Hepatocyte (in vitro differentiated cells): ENCODE data around the gene TPM2.

Source experiments
- EZH2phosphoT487 ChIP-seq: fragments of 200-600 bp; sonication (generic); IDR thresholded peaks from one replicate; pipeline ENCODE4 v1.6.1; 2018; ENCODE audit warnings: antibody characterized with exemption, mild to moderate bottlenecking, low read depth, moderate library complexity; ENCODE audit not compliant: unreplicated experiment, severe bottlenecking
- TF ChIP-seq, protein P1 (sequence below): fragments of 200-600 bp; sonication (generic); IDR thresholded peaks from 2 replicates; pipeline ENCODE4 v1.5.1; 2016; ENCODE audit warnings: antibody characterized with exemption, mild to moderate bottlenecking; ENCODE audit not compliant: poor library complexity

DNA sequence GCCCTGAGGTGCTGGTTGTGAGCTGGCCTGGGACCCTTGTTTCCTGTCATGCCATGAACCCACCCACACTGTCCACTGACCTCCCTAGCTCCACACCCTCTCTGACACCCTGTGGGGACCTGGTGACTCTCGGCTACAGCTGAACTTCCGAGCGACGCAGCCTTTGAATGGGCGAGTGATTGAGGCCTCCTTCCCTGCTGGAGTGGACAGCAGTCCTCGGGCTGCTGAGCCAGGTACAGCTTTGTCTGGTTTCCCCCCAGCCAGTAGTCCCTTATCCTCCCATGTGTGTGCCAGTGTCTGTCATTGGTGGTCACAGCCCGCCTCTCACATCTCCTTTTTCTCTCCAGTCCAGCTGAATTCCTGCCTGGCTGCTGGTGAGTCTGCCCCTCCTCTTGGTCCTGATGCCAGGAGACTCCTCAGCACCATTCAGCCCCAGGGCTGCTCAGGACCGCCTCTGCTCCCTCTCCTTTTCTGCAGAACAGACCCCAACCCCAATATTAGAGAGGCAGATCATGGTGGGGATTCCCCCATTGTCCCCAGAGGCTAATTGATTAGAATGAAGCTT lies 9.9 kb downstream of the TPM2 start:
- TF ChIP-seq EZH2phosphoT487 = no peak
- TF ChIP-seq, protein P1, sequence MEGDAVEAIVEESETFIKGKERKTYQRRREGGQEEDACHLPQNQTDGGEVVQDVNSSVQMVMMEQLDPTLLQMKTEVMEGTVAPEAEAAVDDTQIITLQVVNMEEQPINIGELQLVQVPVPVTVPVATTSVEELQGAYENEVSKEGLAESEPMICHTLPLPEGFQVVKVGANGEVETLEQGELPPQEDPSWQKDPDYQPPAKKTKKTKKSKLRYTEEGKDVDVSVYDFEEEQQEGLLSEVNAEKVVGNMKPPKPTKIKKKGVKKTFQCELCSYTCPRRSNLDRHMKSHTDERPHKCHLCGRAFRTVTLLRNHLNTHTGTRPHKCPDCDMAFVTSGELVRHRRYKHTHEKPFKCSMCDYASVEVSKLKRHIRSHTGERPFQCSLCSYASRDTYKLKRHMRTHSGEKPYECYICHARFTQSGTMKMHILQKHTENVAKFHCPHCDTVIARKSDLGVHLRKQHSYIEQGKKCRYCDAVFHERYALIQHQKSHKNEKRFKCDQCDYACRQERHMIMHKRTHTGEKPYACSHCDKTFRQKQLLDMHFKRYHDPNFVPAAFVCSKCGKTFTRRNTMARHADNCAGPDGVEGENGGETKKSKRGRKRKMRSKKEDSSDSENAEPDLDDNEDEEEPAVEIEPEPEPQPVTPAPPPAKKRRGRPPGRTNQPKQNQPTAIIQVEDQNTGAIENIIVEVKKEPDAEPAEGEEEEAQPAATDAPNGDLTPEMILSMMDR = no peak
